NB4 (cell line): Measurements from ENCODE around the gene AGAP1.

Experiments used
- DNase-seq: peaks from one replicate; pipeline ENCODE4 v3.0.0; 2010; ENCODE audit warnings: low read depth
- H3K4me3 ChIP-seq: one replicate; pipeline ENCODE4 v1.5.1; 2011; ENCODE audit warnings: mild to moderate bottlenecking, low read depth, low read length, moderate library complexity
- MYC ChIP-seq: IDR thresholded peaks from 2 replicates; pipeline ENCODE4 v1.6.1; 2011; ENCODE audit warnings: low read depth, low read length
- POLR2A ChIP-seq: IDR thresholded peaks from 2 replicates; pipeline ENCODE4 v1.6.1; 2011; ENCODE audit warnings: mild to moderate bottlenecking; ENCODE audit not compliant: insufficient read length; ENCODE audit errors: extremely low read depth
- TF ChIP-seq, protein P1 (sequence below): IDR thresholded peaks from one replicate; pipeline ENCODE4 v1.5.1; 2012; ENCODE audit warnings: low read depth, low read length
- TF ChIP-seq, protein P2 (sequence below): IDR thresholded peaks from 2 replicates; pipeline ENCODE4 v1.6.1; 2011; ENCODE audit warnings: low read depth, low read length

The AGAP1 gene

DNA sequence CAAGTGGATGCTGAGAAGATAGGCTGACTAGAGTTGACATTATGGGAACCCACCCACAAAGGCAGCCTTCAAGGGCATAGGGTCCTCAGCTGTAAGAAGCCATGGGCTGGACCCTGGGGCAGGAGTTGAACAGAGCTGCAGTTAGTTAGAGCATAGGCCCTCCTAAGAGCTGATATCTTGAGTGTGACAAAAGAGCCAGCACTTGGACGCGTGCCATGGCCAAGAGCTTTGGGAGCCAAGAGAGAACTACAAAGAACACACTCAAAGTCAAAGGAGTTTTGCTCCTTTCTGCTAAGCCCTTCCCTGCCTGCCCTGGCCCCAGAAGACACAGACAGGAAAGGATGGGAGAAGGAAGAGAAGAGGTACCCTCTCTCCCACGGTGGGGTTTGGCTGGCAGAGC is 29.9 kb upstream of the AGAP1 start:
- TF ChIP-seq MYC: no peak
- TF ChIP-seq, protein P1, sequence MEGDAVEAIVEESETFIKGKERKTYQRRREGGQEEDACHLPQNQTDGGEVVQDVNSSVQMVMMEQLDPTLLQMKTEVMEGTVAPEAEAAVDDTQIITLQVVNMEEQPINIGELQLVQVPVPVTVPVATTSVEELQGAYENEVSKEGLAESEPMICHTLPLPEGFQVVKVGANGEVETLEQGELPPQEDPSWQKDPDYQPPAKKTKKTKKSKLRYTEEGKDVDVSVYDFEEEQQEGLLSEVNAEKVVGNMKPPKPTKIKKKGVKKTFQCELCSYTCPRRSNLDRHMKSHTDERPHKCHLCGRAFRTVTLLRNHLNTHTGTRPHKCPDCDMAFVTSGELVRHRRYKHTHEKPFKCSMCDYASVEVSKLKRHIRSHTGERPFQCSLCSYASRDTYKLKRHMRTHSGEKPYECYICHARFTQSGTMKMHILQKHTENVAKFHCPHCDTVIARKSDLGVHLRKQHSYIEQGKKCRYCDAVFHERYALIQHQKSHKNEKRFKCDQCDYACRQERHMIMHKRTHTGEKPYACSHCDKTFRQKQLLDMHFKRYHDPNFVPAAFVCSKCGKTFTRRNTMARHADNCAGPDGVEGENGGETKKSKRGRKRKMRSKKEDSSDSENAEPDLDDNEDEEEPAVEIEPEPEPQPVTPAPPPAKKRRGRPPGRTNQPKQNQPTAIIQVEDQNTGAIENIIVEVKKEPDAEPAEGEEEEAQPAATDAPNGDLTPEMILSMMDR: no peak
- TF ChIP-seq, protein P2, sequence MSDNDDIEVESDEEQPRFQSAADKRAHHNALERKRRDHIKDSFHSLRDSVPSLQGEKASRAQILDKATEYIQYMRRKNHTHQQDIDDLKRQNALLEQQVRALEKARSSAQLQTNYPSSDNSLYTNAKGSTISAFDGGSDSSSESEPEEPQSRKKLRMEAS: no peak
- no peak overlapping the region for H3K4me3 ChIP-seq
- DNase-seq: no peak

DNA sequence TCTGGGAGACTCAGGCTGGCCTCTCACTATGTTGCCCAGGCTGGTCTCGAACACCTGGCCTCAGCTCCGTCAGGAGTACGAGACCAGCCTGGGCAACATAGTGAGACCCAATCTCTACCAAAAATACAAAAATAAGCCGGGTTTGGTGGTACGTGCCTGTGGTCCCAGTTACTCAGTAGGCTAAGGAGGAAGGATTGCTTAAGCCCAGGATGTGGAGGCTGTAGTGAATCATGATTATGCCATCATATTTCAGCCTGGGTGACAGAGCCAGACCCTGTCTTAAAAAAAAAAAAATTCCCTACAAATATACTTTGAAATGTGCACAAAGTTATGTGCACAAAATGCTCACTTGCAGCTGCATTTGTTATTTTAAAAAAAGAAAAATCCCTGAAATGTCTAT is 26.3 kb upstream of the AGAP1 start:
- TF ChIP-seq, protein P1: no peak
- no peak for TF ChIP-seq MYC
- TF ChIP-seq, protein P2: no peak
- TF ChIP-seq POLR2A: no peak
- no peak overlapping the region for H3K4me3 ChIP-seq
- DNase-seq: peak; percentile 56

DNA sequence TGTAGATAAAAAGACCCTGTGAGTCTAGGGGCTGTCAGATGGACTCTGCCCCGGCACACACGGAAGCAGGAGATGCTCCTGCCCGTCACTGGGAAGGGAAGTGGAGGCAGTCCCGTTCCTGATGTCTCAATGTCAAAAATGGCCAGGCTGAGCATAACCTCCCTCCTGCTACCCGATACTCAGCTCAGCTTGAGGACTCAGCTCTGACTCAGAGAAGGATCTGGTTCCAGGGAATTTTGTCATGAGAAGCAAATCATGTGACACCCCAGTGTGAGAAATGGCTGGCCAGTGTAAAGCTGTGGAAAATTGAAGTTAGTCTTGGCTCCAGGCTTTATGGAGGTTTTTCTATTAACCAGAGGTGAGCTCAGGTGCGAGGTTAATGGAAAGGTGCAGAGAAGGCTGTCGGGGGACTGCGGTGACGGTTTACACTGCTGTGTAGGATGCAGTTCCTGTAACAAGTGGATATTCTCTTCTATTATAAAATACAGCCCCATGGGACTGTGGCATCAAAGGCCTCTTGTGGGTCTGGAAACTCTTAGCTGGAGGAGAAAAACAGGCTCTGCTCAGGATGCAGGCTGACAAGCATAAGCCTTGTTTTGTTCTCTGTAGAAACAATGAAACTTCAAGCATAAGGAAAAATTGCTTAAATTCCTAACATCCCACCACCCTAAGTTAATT is 24.7 kb upstream of the AGAP1 start:
- no peak overlapping the region for H3K4me3 ChIP-seq
- DNase-seq: no peak
- TF ChIP-seq, protein P1: no peak
- TF ChIP-seq, protein P2: no peak
- no peak for TF ChIP-seq POLR2A
- TF ChIP-seq MYC: no peak

DNA sequence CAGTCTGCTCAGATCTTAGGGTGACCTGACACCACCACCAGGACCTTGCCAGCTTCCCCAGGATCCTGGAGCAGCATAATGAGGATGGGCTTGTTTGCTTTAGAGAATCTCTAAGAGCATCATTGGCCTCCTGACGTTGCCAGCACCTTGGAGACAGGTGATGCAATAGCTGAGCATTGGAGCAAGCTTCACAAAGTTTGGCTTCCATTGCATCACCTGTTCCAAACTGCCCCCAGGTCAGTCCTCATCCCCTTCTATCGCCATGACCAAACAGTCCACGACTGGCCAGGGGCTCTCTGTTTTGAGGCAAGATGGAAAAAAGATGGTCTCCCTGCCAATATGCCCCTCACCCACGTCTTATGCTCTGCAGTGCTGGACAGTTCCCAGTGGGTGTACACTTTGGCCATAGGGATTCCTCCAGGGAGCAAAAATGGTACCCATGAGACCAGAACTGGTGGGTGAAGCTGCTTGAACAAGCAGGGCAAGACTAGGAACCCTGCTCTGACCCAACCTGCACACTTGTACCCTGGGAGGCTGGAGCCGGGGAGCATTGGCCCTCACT is 22.6 kb upstream of the AGAP1 start:
- no peak overlapping the region for H3K4me3 ChIP-seq
- no peak for TF ChIP-seq POLR2A
- TF ChIP-seq MYC: no peak
- TF ChIP-seq, protein P2: no peak
- DNase-seq: no peak

DNA sequence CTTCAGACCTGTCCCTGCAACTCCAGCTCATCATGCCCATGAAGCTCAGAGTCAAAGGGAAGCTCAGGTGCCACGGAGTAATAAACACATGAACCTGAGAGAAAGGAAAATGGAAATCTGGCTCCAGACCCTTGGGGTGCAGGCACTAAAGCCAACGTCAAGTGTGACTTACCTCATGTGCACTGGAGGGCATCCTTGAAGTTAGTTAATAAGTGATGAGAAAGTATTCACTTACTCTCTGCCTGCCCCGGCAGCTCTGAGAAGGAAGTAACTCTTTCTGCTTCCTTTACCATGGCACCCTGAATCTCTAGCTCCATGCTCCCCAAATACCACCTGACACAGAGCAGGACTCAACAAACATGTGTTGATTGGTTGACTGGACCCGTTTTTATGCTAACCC is 21.4 kb upstream of the AGAP1 start:
- TF ChIP-seq MYC (no peak), POLR2A (no peak)
- TF ChIP-seq, protein P2: no peak
- TF ChIP-seq, protein P1: no peak
- DNase-seq: no peak
- no peak overlapping the region for H3K4me3 ChIP-seq

DNA sequence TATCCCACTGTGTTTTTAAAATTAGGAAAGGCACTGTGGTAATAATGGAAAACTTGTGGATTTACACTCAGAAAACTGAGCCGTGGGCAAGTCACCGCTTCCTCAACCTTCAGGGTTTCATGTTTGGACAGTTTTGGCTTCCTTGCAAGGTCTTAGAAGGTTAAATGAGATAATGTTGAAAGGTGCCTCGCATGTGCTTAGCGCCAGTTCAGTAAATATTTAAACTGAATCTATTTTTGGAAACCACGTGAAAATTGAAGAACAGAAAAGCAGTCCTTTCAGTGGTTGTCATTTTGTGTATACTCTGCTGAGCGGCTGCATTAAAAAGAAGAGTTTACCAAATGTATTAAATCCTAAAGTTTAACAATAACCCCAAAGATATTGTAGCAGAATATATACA is 15.2 kb upstream of the AGAP1 start:
- TF ChIP-seq, protein P1: no peak
- no peak for TF ChIP-seq MYC
- TF ChIP-seq POLR2A: no peak
- TF ChIP-seq, protein P2: no peak
- no peak for DNase-seq

More for the DNA sequence above, 15.2 kb upstream of the AGAP1 start:
- no peak overlapping the region for H3K4me3 ChIP-seq
